ENCODE measurements around the gene CYP11A1. TPM values are rescaled to one million over a fixed set of nuclear protein-coding genes. Genes with fewer than 3 reads are reported as not detected.

CYP11A1 gene
- total RNA-seq, 2 donors from 2014 or later = 0.29 to 1.8 TPM

GRCh38 chr15:74381190-74381453 is 13.7 kb upstream of the CYP11A1 start:
- intact Hi-C loops (cut with DNase I) = no loop called here
- no peak for DNase-seq
- ATAC-seq = no peak

DNA sequence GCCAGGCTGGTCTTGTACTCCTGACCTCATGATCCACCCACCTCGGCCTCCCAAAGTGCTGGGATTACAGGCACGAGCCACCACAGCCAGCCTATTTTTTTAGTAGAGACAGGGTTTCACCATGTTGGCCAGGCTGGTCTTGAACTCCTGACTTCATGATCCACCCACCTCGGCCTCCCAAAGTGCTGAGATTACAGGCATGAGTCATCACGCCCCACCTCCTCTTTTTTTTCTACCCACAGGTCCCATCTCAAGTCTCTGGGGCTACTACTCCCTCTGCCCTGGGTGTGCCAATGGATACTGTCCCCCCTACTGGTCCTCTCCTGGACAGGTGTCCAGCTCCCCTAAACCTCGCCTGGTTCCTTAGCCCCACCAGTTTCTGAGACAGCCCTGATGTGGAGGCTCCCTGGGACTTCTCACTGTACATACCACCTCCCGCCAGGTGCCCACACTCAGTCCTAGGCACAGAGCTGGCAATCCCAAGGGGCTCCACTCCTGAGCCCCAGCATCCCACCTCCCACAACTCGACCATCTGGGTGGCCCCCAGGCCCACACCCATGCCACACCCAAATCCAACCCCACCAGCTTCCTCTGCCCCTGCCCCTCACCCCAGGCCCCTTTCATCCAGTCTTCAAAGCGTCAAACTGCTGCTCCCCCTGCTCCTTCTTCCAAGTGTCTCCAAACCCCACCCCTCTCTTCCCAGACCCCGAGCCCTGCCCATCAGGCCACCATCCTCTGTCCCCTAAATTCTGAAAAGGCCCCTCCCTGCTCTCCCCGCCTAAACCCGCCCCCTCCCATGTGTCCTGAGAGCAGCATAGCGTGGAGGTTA is 13.1 kb upstream of the CYP11A1 start:
- intact Hi-C loops (cut with DNase I) = no loop called here
- DNase-seq (no peak), ATAC-seq (no peak)

GRCh38 chr15:74378848-74379247 is 11.4 kb upstream of the CYP11A1 start:
- DNase-seq (no peak), ATAC-seq (no peak)
- intact Hi-C loops (cut with DNase I) = loop anchor here (5.0 to 10.0 kb wide), 2 partner anchors 248 to 386 kb away; no protein-coding TSS in a partner anchor

DNA sequence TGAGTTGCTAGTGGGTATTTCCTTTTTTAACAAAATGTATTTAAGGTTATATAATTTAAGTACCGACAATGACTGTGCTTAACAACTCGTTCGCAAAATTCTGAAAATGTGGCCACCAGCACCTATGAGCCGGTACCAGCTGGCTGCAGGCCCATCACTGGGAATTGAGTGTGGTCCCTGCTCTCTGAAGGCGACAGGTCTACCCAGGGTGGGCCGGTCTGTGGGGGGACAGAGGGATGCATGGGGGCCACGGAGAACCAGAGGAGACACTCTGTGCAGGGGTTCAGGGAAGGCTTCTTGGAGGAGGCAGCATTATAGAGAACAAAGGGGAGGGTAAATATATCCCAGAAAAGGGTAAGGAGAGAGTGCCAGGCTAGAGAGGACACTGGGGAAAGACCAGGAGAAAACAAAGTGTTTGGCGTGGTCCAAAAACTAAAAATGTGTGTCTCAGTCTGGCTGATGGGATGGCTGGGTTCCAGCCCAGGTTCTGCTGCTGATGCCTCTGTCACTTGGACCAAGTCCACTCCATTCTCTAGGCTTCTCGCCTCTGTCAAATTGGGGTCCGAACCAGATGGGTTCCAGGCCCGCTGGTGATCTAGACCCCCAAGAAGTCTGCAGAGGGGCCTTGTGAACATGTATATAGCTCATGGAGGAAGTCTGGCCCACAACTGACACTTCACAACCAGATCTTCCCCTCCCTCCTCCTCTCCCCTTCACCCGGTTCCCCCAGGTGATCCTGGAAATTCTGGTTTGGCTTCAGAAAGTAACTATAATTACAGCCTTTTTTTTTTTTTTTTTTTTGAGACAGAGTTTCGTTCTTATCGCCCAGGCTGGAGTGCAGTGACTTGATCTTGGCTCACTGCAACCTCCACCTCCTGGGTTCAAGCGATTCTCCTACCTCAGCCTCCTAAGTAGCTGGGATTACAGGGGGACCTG is 10.7 kb upstream of the CYP11A1 start:
- DNase-seq (no peak), ATAC-seq (no peak)
- intact Hi-C loops (cut with DNase I) = loop anchor here (5.0 to 10.0 kb wide), 2 partner anchors 249 to 387 kb away; no protein-coding TSS in a partner anchor

GRCh38 chr15:74376825-74377581 is 9.6 kb upstream of the CYP11A1 start:
- ATAC-seq (no peak), DNase-seq (no peak)
- intact Hi-C loops (cut with DNase I) = loop anchor here (5.0 to 10.0 kb wide), 2 partner anchors 250 to 388 kb away; no protein-coding TSS in a partner anchor

DNA sequence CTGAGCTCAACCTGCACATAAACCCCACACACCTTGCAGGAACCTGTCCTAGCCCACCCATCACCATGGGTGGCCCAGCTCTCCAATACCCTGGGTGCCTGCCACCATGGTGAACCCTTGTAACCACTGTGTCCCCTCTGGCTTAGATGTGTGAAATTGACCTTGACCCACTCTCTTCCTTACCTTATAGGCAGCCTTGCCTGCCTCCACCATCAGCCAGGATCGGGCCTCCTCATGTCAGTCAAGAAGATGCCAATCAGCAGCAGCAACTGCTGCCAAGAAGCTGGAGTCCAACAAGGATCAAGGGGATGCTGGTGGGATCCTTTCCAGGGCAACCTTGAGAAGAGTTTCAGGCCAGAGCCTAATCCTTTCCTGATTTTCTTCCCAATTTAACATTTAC is 8.8 kb upstream of the CYP11A1 start:
- no peak for ATAC-seq
- intact Hi-C loops (cut with DNase I) = loop anchor here (5.0 to 10.0 kb wide), 2 partner anchors 251 to 389 kb away; no protein-coding TSS in a partner anchor
- DNase-seq = no peak

DNA sequence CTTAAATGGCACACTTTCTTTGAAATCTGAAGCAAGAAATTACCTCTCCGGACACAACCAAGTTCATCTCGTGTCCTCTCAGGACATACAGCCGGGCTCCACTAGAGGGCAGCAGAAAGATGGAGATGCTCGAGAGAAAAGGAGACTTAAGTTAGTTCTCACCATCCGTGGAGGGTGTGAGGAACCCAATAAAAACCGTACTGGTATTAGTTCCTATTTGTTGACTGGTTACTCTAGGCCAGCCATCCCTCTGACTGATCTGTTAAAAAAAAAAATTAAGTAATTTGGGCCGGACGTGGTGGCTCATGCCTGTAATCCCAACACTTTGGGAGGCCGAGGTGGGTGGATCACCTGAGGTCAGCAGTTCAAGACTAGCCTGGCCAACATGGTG is 7.9 kb upstream of the CYP11A1 start:
- intact Hi-C loops (cut with DNase I) = loop anchor here (2.0 to 10.0 kb wide), 3 partner anchors 64 to 390 kb away; no protein-coding TSS in a partner anchor
- peak; percentile 82 for DNase-seq
- ATAC-seq = peak; percentile 49 to 64

DNA sequence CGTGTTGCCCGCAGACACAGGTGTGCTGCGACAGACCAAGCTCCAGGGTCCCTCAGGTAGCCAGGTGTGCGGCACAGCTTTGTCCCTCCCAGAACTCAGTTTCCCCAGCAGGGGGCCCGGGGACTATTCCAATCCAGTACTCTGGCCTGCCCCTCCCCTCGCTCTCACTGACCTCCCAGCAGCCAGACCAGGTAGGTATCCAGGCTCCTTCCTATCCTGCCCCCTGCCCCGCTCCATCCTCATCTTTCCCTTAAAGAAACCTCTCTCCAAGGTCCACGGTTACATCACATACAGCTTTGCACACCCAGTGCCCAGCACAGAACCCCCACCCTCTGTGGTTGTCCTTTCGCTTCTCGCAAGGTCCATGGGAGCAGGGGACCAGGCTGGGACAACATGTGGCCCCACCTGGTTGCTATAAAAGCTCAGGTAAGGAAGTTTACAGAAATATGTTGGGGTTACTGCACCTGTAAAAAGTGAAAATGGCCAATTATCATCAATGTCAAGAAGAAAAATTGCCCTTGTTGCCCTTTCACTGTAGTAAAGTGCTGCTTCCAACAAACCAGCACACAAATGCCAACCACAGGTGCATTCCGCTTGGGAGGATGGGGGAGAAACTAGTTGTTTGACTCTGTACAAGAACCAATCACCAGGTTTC is 7.3 kb upstream of the CYP11A1 start:
- ATAC-seq (no peak), DNase-seq (no peak)
- intact Hi-C loops (cut with DNase I) = loop anchor here (2.0 to 10.0 kb wide), 4 partner anchors 64 to 390 kb away; no protein-coding TSS in a partner anchor

- DNase-seq = peak; percentile 95
- ATAC-seq = peak; percentile 99
- intact Hi-C loops (cut with DNase I) = loop anchor here in 1 of 2 donors (2.0 to 10.0 kb wide), 3 partner anchors 65 to 391 kb away; no protein-coding TSS in a partner anchor
Measured at GRCh38 chr15:74373731-74374647, 6.5 kb upstream of the CYP11A1 start.

DNA sequence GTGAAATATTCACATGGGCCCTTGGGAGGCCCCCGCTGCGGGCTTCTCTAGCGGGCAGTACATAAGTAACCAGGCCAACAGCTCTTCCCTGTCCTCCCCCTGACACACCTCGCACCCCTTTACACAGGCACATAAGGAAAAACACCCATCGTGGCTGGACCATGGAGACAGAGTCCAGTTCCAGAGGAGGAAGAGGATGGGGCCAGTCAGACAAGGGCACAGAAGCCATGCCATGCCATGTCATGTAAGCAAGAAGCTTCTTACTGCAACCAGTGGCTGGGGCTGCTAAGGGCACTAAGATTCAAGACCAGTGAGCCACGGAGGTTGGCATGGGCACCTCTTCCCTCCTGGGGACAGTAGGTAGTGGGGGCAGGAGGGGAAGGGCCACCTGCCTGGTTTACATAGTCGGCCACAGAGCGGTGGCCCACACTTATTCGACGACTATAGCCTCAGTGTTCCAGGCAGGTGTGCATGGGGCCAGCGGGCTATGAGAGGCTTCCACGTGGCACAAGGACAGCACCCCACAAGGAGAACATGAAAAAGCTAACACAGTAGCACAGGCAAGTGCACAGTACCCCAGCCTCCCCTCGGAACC is 5.7 kb upstream of the CYP11A1 start:
- DNase-seq (no peak), ATAC-seq (no peak)
- intact Hi-C loops (cut with DNase I) = loop anchor here in 1 of 2 donors (5.0 to 10.0 kb wide), 2 partner anchors 259 to 392 kb away; no protein-coding TSS in a partner anchor

- intact Hi-C loops (cut with DNase I) = loop anchor here in 1 of 2 donors (5.0 to 10.0 kb wide), 2 partner anchors 262 to 394 kb away; no protein-coding TSS in a partner anchor
- no peak for ATAC-seq
- DNase-seq = no peak
Measured at GRCh38 chr15:74370471-74370870, 3.0 kb upstream of the CYP11A1 start.

DNA sequence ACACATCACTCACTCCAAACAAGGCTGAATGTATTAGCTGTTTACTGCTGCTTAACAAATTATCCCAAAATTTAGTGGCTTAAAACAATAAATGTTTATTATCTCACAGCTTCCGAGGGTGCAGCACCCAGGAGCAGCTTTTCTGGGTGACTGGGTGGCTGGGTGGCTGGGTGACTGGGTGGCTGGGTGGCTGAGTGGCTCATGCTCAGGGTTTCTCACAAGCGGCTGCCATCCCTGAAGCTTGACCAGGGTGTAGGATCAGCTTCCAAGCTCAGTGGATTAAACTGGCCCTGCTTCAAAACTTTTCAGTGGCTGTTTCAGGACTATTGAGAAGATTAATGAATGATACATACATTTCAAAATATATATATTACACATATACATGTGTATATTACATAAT is 2.3 kb upstream of the CYP11A1 start:
- intact Hi-C loops (cut with DNase I) = loop anchor here in 1 of 2 donors (5.0 to 10.0 kb wide), 2 partner anchors 263 to 395 kb away; no protein-coding TSS in a partner anchor
- ATAC-seq = no peak
- DNase-seq = no peak

DNA sequence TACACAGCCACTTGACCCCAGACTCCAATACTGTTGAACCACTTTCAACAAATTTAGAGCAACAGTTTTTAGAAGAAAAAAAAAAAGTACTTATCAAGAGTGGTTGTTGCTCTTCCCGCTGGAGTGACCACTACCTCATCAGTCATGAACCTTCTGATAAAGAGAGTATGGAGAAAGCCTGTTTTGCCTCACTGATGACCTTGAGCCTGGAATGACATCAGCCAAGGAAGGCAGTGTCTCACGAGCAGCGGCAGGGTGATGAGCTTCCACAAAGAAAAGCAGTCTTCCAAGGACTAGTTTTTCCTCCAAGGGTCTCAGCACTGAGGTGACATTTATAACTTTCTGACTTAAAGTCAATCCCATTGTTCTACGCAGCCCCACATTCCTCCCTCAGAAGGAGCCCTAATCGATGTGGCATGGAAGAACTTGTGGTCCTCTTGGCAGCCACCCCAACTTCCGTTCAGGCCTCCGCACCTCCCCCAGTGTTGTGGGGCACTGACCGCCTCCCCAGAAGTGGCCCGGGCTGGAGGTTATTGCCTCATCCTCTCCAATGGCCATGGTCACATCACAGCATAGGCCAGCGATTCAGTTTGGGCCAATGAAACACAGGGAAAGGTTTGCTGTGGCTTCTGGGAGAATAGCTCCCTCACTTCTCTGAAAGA is 1.8 kb upstream of the CYP11A1 start:
- DNase-seq (no peak), ATAC-seq (no peak)
- intact Hi-C loops (cut with DNase I) = no loop called here

DNA sequence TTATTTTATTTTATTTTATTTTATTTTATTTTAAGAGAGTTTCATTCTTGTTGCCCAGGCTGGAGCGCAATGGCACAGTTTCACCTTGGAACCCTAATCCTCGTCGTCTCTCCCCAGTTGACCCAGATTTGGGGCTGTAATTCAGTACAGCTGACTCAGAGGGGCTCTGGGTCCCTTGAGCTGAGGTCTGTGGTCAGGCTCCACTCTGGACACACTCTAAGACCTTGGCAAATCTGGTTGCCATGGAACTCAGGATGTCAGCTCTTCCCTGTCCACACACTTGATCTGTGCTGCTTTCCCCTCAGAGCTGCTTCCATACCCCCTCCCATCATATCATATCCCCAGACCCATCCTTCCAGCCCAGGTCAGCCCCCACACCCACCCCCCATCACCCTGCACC is 675 bp upstream of the CYP11A1 start:
- ATAC-seq = no peak
- intact Hi-C loops (cut with DNase I) = no loop called here
- no peak for DNase-seq

DNA sequence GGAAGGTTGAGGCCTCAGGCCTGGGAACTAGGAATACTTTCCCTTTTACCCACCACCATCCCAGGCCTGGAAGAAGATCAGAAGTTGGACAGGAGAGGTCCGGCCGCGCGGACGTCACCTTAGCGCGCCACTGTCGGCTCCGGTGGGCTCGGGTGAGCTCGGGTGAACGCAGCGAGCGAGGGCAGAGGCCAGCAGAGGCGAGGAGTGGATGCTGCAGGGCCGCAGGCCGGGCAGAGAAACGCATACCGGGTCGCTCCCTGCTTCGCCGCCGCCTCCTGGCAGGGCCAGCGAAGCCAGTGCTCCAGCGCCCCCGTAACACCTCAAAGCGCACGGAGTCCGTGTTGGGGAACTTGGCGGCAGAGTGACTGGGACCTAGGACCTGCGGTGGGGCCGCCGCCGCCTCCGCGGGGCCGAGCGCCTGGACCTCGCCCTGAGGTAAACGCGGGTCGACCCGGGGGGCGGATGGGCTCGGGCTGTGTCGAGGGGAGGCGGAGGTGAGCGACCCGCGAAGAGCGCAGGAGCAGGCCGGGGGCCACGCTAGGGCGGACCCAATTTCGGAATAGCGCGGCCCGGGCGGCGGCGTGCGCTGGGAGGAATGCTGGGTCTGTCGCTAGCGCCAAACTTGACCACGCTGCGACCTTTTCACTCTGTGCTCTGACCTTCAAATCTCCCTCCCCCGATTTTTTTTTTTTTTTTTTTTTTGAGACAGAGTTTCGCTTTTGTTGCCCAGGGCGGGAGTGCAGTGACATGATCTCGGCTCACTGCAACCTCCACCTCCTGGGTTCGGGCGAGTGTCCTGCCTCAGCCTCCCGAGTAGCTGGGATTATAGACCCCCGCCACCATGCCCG is 1.6 kb downstream of the CYP11A1 start:
- DNase-seq = peak; percentile 63
- intact Hi-C loops (cut with DNase I) = no loop called here
- peak; percentile 87 to 94 for ATAC-seq

Measured in left cardiac atrium (tissue), 4 donors.